Stimulated activated CD4-positive, alpha-beta T cell treated with anti-CD3 and anti-CD28 coated beads, Interleukin-4, amount 100 ng/mL, for 1 hour (primary cell): Measurements from ENCODE around the gene SRBD1.

Experiments
- DNase-seq: peaks from one replicate; pipeline ENCODE4 v3.0.0-alpha.2; 2020

SRBD1 gene

DNA sequence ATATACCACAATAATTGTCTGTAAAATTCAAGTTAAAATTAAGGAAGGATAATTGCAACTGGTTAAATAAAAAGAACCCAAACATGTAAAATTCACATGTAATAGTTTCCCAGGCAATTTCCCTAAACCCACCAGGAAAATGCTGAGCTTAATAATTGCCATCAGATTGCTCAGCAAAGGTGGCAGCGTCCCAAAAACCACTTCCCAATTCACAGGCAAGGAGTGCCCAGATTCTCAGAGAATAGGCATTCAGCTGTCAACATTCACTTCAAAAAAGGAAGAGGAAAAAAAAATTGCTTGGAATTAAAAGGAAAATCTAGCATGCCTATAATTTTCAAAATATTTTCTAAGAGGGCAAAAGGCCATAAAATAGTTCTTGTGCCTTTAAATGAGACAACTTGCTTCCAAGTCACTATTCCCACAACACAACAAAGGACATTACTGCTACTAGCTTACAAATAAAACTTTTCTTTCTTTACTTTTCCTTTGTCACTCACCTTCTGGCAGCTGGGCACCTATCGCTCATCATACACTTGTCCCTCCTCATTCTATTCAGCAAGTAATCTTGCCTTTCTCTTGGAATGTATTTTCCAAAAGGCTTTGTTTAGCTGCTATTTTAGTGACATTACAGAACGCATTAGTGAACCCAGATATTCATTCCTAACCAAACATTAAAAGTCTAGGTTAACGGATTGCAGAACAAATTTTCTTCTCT, 15.2 kb downstream of the SRBD1 start:
- no peak for DNase-seq

DNA sequence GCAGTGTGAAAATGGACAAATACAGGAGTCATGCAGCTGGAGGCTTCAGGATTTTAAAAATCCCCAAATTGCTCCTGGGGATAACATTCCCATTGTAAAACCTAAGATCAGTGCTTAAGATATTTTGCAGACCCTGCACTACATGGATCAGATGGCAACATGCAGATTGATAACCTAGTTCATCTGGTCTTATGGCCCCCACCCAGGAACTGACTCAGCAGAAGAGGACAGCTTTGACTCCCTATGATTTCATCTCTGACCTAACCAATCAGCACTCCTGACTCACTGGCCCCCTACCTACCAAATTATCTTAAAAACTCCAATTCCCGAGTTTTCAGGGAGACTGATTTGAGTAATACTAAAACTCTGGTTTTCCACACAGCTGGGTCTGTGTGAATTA, 20.0 kb downstream of the SRBD1 start:
- DNase-seq, result no peak

DNA sequence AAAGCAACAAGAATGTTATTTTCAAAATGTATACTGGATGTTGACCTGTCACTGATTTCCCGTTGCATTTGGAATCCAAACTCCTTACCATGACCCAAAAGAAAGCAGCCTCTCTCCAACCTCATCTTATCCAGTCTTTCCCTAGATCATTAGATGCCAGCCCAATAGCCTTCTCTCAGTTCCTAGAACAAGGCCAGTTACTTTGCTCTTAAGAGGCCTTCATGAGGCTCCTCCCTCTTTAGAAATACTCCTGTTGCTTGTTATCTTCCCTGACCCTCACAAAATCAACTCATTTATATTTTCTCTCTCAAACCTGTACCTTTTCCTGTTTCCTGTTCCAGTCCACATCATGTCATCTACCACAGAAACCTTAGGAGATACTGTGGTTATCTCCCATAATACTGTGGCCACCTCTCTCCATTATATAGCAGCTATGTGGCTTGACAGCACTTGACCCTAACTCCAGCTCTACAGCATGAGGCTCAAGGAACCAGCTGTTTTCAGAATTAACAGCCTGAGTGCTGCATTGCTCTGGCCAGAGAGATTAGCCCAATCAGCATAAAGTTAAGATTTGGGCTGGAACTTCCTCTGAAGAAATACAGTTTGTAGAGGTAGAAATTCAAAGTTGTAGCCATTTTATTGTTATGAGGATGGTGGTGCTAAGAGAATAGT, 22.8 kb downstream of the SRBD1 start:
- no peak for DNase-seq

GRCh38 chr2:45586600-45586999, 24.5 kb downstream of the SRBD1 start:
- DNase-seq, result no peak

DNA sequence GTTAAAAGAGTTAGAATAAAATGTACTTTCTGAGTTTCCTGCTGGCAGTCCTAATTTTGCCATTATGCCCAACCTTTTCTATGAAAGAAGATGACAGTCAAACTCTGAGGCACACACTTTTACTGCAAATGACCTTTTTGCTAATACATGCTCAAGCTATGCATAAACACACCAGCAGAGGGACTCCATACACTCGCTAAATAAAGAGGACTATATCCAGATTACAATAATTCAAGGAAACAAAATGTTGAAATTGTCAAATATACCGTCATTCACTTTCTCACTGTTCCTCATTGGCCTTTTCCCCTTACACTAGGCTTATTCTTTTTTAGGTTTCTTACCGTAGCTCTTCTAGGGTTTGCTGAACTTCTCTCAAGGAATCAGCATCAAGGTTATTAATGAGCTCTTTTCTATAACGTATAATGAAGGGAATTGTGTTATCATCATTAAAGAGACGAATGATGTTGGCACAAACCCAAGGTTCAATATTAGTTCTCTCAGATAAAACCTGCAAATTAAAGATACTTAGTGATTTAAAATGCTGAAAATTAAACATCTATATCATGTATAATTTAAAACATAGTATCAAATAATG, 25.7 kb downstream of the SRBD1 start:
- no peak for DNase-seq

- DNase-seq, result no peak
Observed at GRCh38 chr2:45583977-45584376, 27.1 kb downstream of the SRBD1 start.

GRCh38 chr2:45582522-45582921, 28.5 kb downstream of the SRBD1 start:
- DNase-seq, result no peak

GRCh38 chr2:45578056-45578843, 32.8 kb downstream of the SRBD1 start:
- no peak for DNase-seq

GRCh38 chr2:45577441-45577840, 33.6 kb downstream of the SRBD1 start:
- DNase-seq, result no peak

- no peak for DNase-seq
Observed at GRCh38 chr2:45575881-45576280, 35.2 kb downstream of the SRBD1 start.

GRCh38 chr2:45572979-45573378, 38.1 kb downstream of the SRBD1 start:
- no peak for DNase-seq

- no peak for DNase-seq
Observed at GRCh38 chr2:45571940-45572339, 39.1 kb downstream of the SRBD1 start.

- no peak for DNase-seq
Observed at GRCh38 chr2:45570671-45571334, 40.3 kb downstream of the SRBD1 start.

GRCh38 chr2:45568935-45569334, 42.1 kb downstream of the SRBD1 start:
- DNase-seq, result no peak

GRCh38 chr2:45567974-45568789, 42.9 kb downstream of the SRBD1 start:
- no peak for DNase-seq

GRCh38 chr2:45567288-45567963, 43.6 kb downstream of the SRBD1 start:
- DNase-seq, result no peak

GRCh38 chr2:45559436-45559835, 51.6 kb downstream of the SRBD1 start:
- no peak for DNase-seq

DNA sequence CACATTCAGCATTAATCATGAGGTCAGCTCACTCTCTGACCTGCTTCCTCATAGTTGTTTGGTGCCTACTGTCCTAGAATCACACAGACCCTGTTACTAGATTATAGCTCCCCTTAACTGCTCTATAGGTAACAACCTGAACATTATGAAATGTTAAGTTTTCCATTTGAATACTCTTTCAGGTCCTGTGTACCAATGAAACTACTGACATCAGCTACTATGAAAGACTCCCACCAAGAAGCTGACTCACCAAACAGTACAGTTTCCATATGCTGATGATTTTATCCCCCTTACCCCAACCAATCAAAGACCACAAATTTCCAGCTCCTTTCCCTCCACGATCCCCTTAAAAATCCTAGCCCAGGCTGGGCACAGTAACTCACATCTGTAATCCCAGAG, 56.3 kb downstream of the SRBD1 start:
- no peak for DNase-seq

DNA sequence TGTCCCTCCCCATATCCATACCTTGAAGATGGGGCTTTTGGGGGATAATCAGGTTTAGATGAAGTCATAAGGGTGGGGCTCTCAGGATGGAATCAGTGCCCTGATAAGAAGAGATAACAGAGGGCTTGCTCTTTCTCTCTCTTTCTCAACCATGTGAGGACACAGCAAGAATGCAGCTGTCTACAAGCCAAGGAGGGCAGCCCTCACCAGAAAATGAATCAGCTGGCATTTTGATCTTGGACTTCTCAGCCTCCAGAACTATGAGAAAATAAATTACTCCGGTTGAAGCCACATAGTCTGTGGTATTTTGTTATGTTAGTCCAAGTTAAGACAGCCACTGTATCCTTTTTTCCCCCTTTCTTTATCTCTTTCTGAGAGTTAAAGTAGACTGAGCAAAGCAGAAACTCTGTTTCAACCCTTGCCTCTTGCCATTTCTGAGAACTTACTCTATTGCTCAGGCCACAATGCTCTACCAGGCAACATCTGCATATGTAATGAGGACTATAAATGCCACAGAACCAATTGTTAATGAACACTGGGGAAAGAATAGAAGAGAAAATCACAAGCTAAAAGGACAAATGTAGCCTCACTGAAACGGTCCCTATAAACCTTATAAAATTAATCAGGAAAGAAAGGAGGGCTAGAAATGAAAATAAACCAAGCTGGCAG, 56.9 kb downstream of the SRBD1 start:
- no peak for DNase-seq

DNA sequence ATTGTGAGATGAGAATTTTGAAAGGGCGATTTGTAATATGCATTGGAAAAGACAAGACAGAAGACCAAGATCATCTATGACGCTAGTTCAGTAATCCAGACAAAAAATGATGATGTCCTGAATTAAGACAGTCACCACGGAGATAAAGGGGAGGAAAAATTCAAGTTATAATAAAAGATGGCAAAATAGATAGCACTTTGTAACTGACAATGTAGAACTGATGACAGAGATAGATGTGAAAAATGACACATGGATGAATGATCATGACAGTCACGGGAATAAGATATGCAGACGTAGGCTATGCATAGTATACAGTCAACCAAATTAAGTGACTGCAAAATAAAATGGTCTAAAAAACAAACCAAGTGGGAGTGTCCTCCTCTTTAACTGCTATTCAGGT, 59.2 kb downstream of the SRBD1 start:
- no peak for DNase-seq

GRCh38 chr2:45545943-45546342, 65.1 kb downstream of the SRBD1 start:
- no peak for DNase-seq
